GM12874 (cell line): Measurements from ENCODE around the gene TMEM127.

Source experiments
- CTCF ChIP-seq: IDR thresholded peaks from 2 replicates; pipeline ENCODE4 v1.5.1; 2011; ENCODE audit warnings: low read depth, mild to moderate bottlenecking, control low read depth, low read length, moderate library complexity; ENCODE audit not compliant: insufficient read depth

Gene TMEM127

GRCh38 chr2:96251721-96252292 lies 14.0 kb downstream of the TMEM127 start:
- TF ChIP-seq CTCF = no peak

GRCh38 chr2:96250188-96250587 lies 15.6 kb downstream of the TMEM127 start:
- no peak for TF ChIP-seq CTCF

- no peak for TF ChIP-seq CTCF
Measured at GRCh38 chr2:96249654-96250053, 16.1 kb downstream of the TMEM127 start.

GRCh38 chr2:96248624-96249023 lies 17.2 kb downstream of the TMEM127 start:
- no peak for TF ChIP-seq CTCF

GRCh38 chr2:96247896-96248295 lies 17.9 kb downstream of the TMEM127 start:
- no peak for TF ChIP-seq CTCF

- no peak for TF ChIP-seq CTCF
Measured at GRCh38 chr2:96247009-96247408, 18.8 kb downstream of the TMEM127 start.

- TF ChIP-seq CTCF = no peak
Measured at GRCh38 chr2:96245609-96246390, 20.0 kb downstream of the TMEM127 start.
